Coronary artery (tissue), 2 donors: ENCODE measurements around the gene TMEM108.

ENCODE experiments used
- DNase-seq: peaks from one replicate; pipeline ENCODE4 v3.0.0-alpha.2; 2017; ENCODE audit warnings: low spot score
- H3K27ac ChIP-seq, 2 donors: fragments of 200-600 bp; sonication (generic); one replicate each; pipeline ENCODE4 v1.5.1; 2016 to 2019
- H3K4me3 ChIP-seq: fragments of 200-600 bp; sonication (generic); 2 replicates; pipeline ENCODE4 v1.5.1; 2016; ENCODE audit warnings: mild to moderate bottlenecking, moderate library complexity
- CTCF ChIP-seq: fragments of 200-600 bp; sonication (generic); IDR thresholded peaks from one replicate; pipeline ENCODE4 v1.5.1; 2019; ENCODE audit warnings: antibody characterized with exemption

The TMEM108 gene

GRCh38 chr3:133388696-133389395, 350.7 kb downstream of the TMEM108 start:
- no peak for TF ChIP-seq CTCF
- no peak for DNase-seq
- no peak overlapping the region for H3K4me3 ChIP-seq

GRCh38 chr3:133390715-133391114, 352.5 kb downstream of the TMEM108 start:
- DNase-seq = no peak
- Histone ChIP-seq H3K4me3 (no peak overlapping the region), H3K27ac (no peak overlapping the region)
- no peak for TF ChIP-seq CTCF

More at GRCh38 chr3:133388696-133389395, 350.7 kb downstream of the TMEM108 start:
- H3K27ac ChIP-seq = no peak overlapping the region

GRCh38 chr3:133393204-133393603, 355.0 kb downstream of the TMEM108 start:
- Histone ChIP-seq H3K27ac (no peak overlapping the region), H3K4me3 (no peak overlapping the region)
- DNase-seq = no peak
- no peak for TF ChIP-seq CTCF

- no peak for DNase-seq
- no peak overlapping the region for H3K27ac ChIP-seq
Observed at GRCh38 chr3:133393691-133394474, 355.7 kb downstream of the TMEM108 start.

GRCh38 chr3:133394561-133395311, 356.5 kb downstream of the TMEM108 start:
- no peak for DNase-seq
- no peak overlapping the region for H3K4me3 ChIP-seq
- no peak overlapping the region for H3K27ac ChIP-seq
- TF ChIP-seq CTCF = no peak

More at GRCh38 chr3:133393691-133394474, 355.7 kb downstream of the TMEM108 start:
- no peak for TF ChIP-seq CTCF
- no peak overlapping the region for H3K4me3 ChIP-seq

GRCh38 chr3:133396906-133397305, 358.7 kb downstream of the TMEM108 start:
- DNase-seq = no peak
- no peak overlapping the region for H3K4me3 ChIP-seq
- no peak overlapping the region for H3K27ac ChIP-seq
- TF ChIP-seq CTCF = no peak
